ENCODE measurements around the gene IGF1R. TPM values are rescaled to one million over a fixed set of nuclear protein-coding genes. Genes with fewer than 3 reads are reported as not detected.

Gene IGF1R
- total RNA-seq, 2 experiments from 2014 or later = 17.7 to 18.9 TPM

DNA sequence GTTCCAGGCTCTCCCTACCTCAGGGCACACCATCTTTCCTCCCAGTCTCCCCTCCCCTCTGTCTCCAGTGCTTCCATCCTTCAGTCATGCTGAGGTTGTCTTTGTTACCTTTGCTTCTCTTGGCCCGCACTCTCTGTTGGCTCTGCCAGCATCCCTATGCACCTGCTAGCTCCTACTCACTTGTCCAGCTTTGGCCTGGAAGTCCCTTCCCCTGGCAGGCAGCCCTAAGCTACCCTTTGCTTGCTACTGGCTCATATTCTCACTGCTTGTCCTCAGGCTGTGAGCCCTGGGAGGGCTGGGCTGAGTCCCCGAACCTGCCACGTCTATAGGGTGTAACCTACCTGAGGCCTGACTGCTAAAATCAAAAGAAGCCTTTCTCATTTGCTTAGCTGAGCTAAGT, 236.6 kb downstream of the IGF1R start:
- Mint-ChIP-seq H3K27me3 (no peaks in the 10 kb centered on the region), H3K9me3 (no peaks in the 10 kb centered on the region), H3K36me3 (no peaks in the 10 kb centered on the region), H3K4me3 (no peak overlapping the region), H3K4me1 (peaks cover 20% of the 10 kb centered on the region), H3K27ac (peak overlapping the region; percentile 14)
- DNase-seq = no peak

DNA sequence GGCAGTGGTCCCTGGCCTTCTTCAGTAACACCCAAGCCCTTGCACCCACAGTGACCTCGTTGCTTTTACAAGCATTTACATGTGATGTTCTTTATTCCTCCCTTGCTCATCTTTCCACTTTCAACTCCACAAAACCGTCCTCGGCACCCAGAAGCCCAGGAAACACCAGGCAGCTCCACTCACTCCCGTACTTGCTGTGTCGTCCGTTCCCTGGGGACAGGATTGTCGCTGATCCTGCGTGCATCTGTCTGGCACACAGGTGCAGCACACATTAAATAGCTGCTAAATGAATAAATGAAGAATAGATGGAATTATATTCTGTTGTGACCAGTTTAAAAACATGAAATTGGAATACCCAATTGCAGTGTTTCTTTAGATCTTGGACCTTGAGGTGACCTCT, 239.6 kb downstream of the IGF1R start:
- peaks cover 1% of the 10 kb centered on the region for H3K36me3 Mint-ChIP-seq
- no peaks in the 10 kb centered on the region for H3K9me3 Mint-ChIP-seq
- H3K4me1 Mint-ChIP-seq = peaks cover 15% of the 10 kb centered on the region
- no peak for DNase-seq
- no peaks in the 10 kb centered on the region for H3K27me3 Mint-ChIP-seq
- H3K4me3 Mint-ChIP-seq = no peak overlapping the region
- no peak overlapping the region for H3K27ac Mint-ChIP-seq

DNA sequence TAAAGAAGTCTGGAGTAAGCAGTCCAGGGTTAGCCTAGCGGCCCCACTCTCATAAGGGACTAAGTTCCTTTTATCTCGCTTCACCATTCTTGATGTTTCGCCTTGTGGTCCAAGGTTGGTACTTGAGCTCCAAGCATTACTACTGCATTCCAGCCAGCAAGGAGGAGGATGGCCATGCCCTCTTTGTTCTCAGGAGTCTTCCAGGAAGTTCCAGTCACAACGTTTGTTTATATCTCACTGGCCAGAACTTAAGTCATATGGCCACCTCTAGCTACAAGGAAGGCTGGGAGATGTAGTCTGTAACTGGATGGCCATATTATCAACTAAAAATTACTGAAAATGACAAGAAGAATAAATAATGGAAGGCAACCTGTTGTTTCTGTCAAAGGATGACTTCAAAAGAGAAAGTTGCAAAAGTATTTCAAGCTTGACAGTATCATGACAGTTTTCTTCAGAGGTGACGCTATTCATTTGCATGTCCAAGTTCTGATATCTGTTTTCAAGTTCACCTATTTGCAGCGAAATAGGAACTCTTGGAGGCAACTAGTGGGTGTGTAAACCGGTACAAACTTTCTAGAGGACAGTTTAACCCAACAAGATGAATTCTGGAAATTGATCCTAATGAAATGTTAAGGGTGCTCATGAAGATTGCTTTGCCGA, 240.6 kb downstream of the IGF1R start:
- H3K36me3 Mint-ChIP-seq = peaks cover 2% of the 10 kb centered on the region
- peaks cover 15% of the 10 kb centered on the region for H3K4me1 Mint-ChIP-seq
- H3K9me3 Mint-ChIP-seq = no peaks in the 10 kb centered on the region
- H3K27ac Mint-ChIP-seq = no peak overlapping the region
- H3K27me3 Mint-ChIP-seq = no peaks in the 10 kb centered on the region
- DNase-seq = no peak
- no peak overlapping the region for H3K4me3 Mint-ChIP-seq

DNA sequence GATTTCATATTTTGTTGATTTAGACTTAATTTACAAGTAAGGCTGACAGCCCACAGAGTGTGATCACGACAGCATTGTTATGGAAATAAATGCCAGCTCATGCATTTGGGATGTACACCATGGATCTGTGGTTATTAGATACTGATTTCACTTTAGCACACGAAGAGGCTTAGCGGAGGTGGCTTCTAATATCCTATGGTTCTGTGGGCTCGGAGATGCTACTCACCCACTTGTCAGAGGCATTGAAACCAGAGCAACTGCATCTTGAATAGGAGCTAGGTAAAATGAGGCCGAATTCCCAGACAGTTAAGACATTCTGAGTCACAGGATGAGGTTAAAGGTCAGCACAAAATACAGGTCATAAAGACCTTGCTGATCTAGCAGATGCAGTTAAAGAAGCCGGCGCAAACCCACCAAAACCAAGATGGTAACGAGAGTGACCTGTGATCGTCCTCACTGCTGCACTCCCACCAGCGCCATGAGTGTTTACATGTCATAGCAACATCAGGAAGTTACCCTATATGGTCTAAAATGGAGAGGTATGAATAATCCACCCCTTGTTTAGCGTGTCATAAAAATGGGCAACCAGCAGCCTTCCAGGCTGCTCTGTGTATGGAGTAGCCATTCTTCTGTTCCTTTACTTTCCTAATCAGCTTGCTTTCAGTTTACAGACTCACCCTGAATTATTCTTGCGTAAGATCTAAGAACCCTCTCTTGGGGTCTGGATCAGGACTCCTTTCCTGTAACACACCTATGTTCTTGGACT, 241.8 kb downstream of the IGF1R start:
- no peaks in the 10 kb centered on the region for H3K27me3 Mint-ChIP-seq
- peaks cover 14% of the 10 kb centered on the region for H3K4me1 Mint-ChIP-seq
- H3K36me3 Mint-ChIP-seq = peaks cover 5% of the 10 kb centered on the region
- H3K4me3 Mint-ChIP-seq = no peak overlapping the region
- no peak for DNase-seq
- H3K9me3 Mint-ChIP-seq = no peaks in the 10 kb centered on the region
- H3K27ac Mint-ChIP-seq = no peak overlapping the region

DNA sequence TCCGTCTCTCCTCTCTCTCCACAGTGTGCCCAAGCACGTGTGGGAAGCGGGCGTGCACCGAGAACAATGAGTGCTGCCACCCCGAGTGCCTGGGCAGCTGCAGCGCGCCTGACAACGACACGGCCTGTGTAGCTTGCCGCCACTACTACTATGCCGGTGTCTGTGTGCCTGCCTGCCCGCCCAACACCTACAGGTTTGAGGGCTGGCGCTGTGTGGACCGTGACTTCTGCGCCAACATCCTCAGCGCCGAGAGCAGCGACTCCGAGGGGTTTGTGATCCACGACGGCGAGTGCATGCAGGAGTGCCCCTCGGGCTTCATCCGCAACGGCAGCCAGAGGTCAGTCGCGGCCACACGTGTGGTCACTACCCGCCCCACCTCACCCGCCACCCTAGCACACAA, 243.0 kb downstream of the IGF1R start:
- Mint-ChIP-seq H3K27ac (no peak overlapping the region), H3K27me3 (no peaks in the 10 kb centered on the region), H3K4me1 (peaks cover 14% of the 10 kb centered on the region), H3K4me3 (no peak overlapping the region), H3K9me3 (no peaks in the 10 kb centered on the region), H3K36me3 (peaks cover 5% of the 10 kb centered on the region)
- no peak for DNase-seq

DNA sequence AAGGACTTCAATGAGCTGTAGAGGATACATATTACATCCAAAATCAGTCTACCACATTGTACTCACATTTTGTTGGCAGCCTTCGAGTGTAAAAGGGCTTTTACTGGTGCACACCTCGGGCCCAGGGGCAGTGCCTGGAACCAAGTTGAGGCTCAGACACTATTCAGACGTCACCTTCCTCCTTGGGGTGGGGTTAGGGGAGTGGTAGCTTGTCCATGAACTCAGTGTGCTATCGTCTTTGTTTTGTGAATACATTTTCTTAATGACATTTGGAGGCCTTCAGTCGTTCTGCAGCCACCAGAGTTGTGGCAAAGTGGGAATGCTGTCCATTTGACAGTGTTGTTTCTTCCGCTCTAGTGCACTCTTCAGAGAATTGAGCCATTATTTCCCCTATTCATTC, 245.1 kb downstream of the IGF1R start:
- Mint-ChIP-seq H3K4me3 (no peak overlapping the region), H3K27me3 (no peaks in the 10 kb centered on the region), H3K4me1 (peaks cover 11% of the 10 kb centered on the region), H3K9me3 (no peaks in the 10 kb centered on the region), H3K36me3 (peaks cover 11% of the 10 kb centered on the region), H3K27ac (no peak overlapping the region)
- no peak for DNase-seq

DNA sequence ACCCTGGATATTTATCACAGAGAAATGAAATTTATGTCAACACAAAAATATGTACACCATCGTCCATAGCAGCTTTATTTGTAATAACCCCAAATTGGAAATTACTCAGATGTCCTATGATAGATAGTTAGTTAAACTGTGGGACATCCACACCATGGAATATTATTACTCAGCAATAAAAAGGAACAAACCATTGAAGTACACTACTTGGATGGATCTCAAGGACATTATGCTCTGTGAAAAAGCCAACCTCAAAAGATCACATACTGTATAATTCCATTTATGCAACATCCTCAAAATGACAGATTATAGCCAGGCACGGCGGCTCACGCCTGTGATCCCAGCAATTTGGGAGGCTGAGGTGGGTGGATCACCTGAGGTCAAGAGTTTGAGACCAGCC, 246.0 kb downstream of the IGF1R start:
- H3K4me1 Mint-ChIP-seq = peaks cover 8% of the 10 kb centered on the region
- H3K27ac Mint-ChIP-seq = no peak overlapping the region
- peaks cover 11% of the 10 kb centered on the region for H3K36me3 Mint-ChIP-seq
- H3K27me3 Mint-ChIP-seq = no peaks in the 10 kb centered on the region
- no peak overlapping the region for H3K4me3 Mint-ChIP-seq
- DNase-seq = no peak
- no peaks in the 10 kb centered on the region for H3K9me3 Mint-ChIP-seq

DNA sequence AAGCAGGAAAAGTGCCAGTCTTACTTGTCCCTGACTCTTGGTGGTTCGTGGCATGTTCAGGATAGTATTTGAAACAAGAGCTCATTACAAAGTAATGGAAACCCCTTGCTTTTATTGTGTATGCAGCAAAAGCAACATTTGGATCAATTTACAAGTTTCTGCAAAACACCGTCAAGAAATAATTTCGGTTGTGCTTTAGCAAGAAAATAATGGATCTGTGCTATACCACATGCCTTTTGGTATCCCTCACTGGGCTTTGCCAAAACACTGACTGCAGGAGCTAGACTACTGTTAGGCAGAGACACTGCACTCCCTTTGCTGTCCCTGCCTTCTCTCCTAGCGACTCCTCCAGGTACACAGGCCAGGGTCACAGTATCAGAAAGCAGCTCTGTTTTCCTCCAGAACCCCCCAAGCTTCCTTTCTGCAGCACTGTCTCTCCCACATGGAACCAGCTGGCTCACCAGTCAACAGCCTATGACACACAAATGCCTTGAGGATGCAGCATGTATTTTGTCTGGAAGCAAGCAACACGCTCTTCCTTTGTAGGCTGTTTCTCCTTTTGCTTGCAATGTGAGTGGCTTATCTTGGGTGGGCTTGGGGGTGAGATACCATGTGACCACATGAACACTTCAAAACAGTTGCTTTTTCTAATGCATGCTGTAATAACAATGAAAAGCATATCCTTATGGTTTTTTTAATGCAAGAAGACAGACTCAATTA, 247.8 kb downstream of the IGF1R start:
- H3K36me3 Mint-ChIP-seq = peaks cover 11% of the 10 kb centered on the region
- DNase-seq = no peak
- no peaks in the 10 kb centered on the region for H3K4me1 Mint-ChIP-seq
- no peaks in the 10 kb centered on the region for H3K9me3 Mint-ChIP-seq
- no peaks in the 10 kb centered on the region for H3K27me3 Mint-ChIP-seq
- no peak overlapping the region for H3K4me3 Mint-ChIP-seq
- H3K27ac Mint-ChIP-seq = no peak overlapping the region

DNA sequence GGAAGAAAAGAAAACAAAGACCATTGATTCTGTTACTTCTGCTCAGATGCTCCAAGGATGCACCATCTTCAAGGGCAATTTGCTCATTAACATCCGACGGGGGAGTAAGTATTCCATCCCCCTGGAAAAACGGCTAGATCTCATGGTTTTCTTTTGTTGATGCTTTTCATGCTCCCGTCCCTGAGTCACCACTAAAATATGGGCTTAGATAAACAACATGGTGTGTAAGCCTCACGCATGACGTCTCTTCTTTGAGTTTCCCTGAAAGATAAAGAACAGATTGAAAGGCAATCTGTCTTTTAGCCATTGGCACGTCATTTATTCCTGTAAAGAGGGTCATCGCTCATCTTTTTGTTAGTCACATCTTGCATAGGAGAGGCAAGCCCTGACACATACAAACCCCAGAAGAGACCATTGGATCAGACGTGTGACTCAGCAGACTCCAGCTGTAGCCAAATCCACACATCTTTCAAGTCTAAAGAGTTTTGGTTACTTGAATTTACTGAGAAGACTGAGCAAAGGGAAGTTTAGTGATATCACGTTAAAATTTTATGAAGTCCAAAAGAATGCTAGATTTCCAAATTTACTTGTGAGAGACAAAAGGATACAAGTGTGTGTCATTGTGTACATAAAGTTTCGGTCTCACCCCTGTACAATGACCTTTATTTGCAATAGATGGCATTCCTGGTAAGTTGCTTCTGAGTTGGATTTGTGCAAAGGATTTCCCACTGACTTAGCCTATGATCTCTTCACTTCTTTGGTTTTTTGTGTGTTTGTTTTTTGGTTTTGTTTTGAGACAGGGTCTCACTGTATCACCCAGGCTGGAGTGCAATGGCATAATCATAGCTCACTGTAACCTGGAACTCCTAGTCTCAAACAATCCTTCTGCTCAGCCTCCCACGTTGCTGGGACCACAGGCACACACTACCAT, 248.7 kb downstream of the IGF1R start:
- Mint-ChIP-seq H3K9me3 (no peaks in the 10 kb centered on the region), H3K27me3 (no peaks in the 10 kb centered on the region), H3K4me1 (peaks cover 4% of the 10 kb centered on the region), H3K4me3 (no peak overlapping the region), H3K36me3 (peaks cover 10% of the 10 kb centered on the region), H3K27ac (no peak overlapping the region)
- DNase-seq = no peak

DNA sequence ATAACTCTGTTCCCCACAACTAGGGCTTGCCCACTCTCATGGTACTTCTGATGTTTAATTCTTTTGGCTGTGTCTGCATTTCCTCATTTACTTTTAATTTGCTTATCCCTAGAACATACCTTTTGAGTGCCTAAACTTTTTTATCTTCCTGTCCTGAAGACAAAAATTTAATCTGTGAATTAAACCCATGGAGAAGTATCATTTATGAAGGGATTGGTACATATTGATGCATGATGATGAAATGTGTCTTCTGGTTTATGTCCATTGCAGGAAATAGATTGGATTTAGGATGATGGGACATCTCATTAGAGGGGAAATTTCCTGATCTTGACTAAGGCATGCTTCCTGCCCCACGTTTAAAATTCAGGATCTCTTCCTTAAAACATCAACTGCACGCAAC, 249.8 kb downstream of the IGF1R start:
- H3K4me1 Mint-ChIP-seq = peaks cover 4% of the 10 kb centered on the region
- no peaks in the 10 kb centered on the region for H3K27me3 Mint-ChIP-seq
- no peak overlapping the region for H3K4me3 Mint-ChIP-seq
- DNase-seq = no peak
- no peak overlapping the region for H3K27ac Mint-ChIP-seq
- H3K36me3 Mint-ChIP-seq = peaks cover 10% of the 10 kb centered on the region
- no peaks in the 10 kb centered on the region for H3K9me3 Mint-ChIP-seq

DNA sequence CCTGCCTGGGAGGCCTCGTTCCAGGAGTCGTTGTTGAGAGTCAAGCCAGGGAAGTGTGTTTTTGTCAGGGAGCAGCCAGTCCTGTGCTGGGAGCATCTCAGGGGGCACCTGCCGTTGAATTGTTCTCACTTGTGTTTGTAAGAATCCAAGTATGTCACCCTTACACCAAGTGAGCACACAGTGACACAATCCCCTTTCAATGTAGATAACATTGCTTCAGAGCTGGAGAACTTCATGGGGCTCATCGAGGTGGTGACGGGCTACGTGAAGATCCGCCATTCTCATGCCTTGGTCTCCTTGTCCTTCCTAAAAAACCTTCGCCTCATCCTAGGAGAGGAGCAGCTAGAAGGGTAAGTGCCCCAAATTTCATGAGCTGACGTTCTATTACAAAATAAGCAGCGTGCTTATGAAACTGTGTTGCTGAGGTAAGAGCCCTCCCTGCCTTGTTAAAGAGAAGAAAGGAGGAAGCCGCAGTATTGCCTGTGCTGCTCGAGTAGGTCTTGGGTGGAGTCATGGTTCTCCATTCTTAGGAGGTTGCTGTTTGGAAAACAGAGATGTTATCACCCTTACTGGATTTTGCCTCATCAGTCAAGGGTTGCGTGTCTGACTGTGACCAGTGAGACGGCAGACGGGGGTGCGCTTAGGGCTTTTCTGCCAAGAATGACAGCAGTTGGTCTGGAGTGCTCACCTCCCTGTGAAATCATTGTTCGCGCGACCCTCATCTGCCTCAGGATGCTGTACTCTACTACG, 251.1 kb downstream of the IGF1R start:
- Mint-ChIP-seq H3K36me3 (peaks cover 7% of the 10 kb centered on the region), H3K27me3 (no peaks in the 10 kb centered on the region), H3K9me3 (no peaks in the 10 kb centered on the region), H3K27ac (no peak overlapping the region), H3K4me3 (no peak overlapping the region), H3K4me1 (peaks cover 10% of the 10 kb centered on the region)
- DNase-seq = no peak

DNA sequence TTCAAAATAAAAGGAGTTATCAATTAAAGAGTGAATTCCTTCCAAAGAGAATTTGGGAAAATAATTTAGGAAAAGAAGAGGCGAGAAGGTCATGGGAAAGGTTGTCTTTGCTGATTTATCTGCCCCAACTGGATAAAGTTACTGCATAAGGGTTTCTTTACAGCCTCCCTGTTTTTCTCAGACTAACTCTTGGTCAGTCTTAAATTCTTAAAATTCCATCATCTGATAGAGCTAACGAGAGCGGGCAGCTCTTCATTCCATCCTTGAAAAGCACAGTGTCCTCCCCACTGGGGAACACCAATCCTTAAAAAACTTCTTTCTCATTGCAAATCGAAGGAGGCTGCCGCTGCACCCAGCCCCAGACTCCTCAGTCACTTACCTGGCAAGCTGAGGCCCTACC, 252.0 kb downstream of the IGF1R start:
- no peaks in the 10 kb centered on the region for H3K9me3 Mint-ChIP-seq
- H3K27me3 Mint-ChIP-seq = no peaks in the 10 kb centered on the region
- DNase-seq = no peak
- peaks cover 12% of the 10 kb centered on the region for H3K4me1 Mint-ChIP-seq
- H3K36me3 Mint-ChIP-seq = peaks cover 7% of the 10 kb centered on the region
- H3K27ac Mint-ChIP-seq = no peak overlapping the region
- H3K4me3 Mint-ChIP-seq = no peak overlapping the region

DNA sequence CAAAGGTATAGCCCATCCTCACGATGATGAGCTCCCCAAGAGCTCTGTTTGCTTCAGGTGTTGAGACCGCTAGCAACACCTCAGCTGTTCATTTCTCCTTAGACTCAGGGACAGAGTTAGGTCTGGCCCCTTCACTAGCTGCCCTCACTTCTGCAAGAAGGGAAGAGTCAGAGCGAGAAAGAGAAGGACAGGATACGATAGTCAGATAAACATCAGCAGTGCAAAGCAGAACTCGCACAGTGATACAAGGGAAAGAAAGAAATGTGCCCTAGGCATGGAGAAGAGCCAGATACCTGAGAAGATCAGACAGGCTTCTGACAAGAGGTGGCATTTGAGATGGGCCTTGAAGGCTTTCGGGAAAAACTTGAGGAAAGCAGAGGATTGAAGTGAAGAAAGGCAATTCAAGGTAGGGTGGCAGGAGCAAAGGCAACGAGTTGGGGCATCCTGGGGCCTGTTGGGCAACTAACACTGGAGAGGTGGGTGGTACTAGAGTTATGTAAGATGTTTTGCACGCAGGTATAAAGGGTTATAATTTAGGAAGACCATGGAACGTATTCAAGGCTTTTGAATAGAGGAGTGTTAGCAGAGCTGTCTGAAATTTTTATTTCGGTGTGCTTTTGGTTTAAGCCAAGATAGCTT, 253.2 kb downstream of the IGF1R start:
- no peak for DNase-seq
- Mint-ChIP-seq H3K27me3 (no peaks in the 10 kb centered on the region), H3K36me3 (peaks cover 7% of the 10 kb centered on the region), H3K4me1 (peaks cover 12% of the 10 kb centered on the region), H3K9me3 (no peaks in the 10 kb centered on the region), H3K27ac (no peak overlapping the region), H3K4me3 (no peak overlapping the region)

DNA sequence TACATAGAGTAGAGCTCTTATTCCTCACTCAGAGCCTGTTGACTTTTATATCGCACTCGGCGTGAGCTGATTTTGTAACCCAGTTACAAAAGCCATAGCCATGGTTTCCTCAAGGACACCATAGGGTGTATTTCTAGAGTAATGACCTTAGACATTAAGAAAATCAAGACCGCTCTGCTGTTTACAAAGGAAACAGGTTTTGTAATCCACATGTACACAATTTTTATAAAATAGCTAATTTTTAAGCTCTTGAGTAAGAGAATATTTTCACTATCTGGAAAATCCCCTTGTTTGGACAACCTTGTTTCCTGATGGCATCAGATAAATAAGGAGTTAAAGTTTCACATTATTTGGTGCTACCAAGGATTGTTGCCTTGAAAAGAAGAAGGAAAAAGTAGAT, 254.6 kb downstream of the IGF1R start:
- Mint-ChIP-seq H3K9me3 (no peaks in the 10 kb centered on the region), H3K36me3 (peaks cover 4% of the 10 kb centered on the region), H3K27me3 (no peaks in the 10 kb centered on the region), H3K27ac (no peak overlapping the region), H3K4me3 (no peak overlapping the region), H3K4me1 (peaks cover 12% of the 10 kb centered on the region)
- no peak for DNase-seq
